Memory B cell (primary cell): Measurements from ENCODE around the gene HOXB6.

ENCODE experiments used
- ATAC-seq: fragments of 150-1000 bp; cut with Tn5 transposase; 2 replicates; pipeline ENCODE4 v1.10.0; 2021; ENCODE audit warnings: low read depth, mild to moderate bottlenecking, moderate library complexity
- DNase-seq, 2 donors: peaks; one replicate each; pipeline ENCODE4 v3.0.0; 2022; ENCODE audit warnings: low spot score in 2 of 2
- H3K27ac Mint-ChIP-seq: one replicate; pipeline ENCODE4 v1.8.0; 2022; ENCODE audit warnings: mild to moderate bottlenecking, moderate library complexity, mixed read lengths
- H3K27me3 Mint-ChIP-seq: one replicate; pipeline ENCODE4 v1.8.0; 2022; ENCODE audit warnings: mixed read lengths
- H3K36me3 Mint-ChIP-seq: one replicate; pipeline ENCODE4 v1.8.0; 2022; ENCODE audit warnings: mild to moderate bottlenecking, mixed read lengths
- H3K4me1 Mint-ChIP-seq: one replicate; pipeline ENCODE4 v1.8.0; 2022; ENCODE audit warnings: mixed read lengths
- H3K4me3 Mint-ChIP-seq: one replicate; pipeline ENCODE4 v1.8.0; 2022; ENCODE audit warnings: mild to moderate bottlenecking, moderate library complexity, mixed read lengths
- H3K9me3 Mint-ChIP-seq: one replicate; pipeline ENCODE4 v1.8.0; 2022; ENCODE audit warnings: mixed read lengths

The HOXB6 gene

DNA sequence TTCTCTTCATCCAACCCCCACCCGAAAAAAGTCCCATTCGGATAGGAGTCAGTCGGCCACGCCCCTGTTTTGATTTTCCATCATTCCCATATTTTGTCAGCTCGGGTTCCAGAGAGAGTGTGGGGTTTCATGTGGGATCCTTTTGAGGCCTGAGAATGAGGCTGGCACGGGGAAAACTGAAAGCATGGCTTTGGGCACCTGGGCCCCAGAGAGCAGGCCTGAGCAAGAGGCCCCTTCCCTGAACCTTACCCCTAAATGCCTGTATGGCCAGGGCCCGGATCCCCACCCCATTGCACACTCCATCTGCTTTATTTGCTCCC lies 22.1 kb downstream of the HOXB6 start:
- peaks cover 20% of the 10 kb centered on the region for H3K4me1 Mint-ChIP-seq
- peaks cover 2% of the 10 kb centered on the region for H3K36me3 Mint-ChIP-seq
- peaks cover 48% of the 10 kb centered on the region for H3K27me3 Mint-ChIP-seq
- no peak overlapping the region for H3K4me3 Mint-ChIP-seq
- ATAC-seq (no peak), DNase-seq (no peak)
- no peaks in the 10 kb centered on the region for H3K9me3 Mint-ChIP-seq
- peak overlapping the region; percentile 31 for H3K27ac Mint-ChIP-seq

DNA sequence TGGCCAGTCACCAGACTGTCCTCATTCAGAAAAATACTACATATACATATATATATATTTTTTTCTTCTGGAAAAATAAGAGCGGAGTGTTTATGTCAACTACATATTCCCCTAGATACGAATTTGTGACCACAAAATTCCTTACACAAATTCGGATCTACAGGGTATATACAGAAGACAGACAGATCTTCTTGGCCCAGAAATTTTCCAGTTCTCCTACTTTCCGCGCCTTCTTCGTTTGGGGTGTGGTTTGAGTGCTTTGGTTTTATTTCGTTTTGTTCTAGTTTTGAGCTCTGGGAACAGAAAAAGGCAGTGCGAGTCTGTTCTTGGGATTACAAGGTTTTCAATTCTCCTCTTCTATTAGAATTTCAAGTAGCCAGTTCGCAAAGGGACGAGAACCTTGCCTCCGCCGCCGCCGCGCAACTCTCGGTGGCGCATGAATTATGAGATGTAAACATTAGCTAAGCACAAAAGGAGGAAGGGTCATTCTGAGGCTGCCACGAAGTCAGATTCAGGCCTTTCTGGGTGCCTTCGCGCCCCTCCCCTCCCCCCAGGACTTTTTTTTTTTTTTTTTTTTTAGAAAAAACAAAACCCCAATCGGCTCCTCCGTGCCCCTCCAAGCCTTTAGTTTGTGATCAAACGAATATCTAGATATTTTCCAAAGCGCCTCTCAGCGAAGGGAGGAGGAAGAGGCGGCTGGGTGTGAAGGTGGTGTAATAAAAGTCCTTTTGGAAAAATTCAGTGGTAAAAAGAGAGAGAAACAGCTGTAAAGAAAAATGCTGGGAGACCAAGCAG lies 24.8 kb downstream of the HOXB6 start:
- Mint-ChIP-seq H3K4me1 (peaks cover 12% of the 10 kb centered on the region), H3K27ac (no peak overlapping the region), H3K4me3 (no peak overlapping the region), H3K9me3 (no peaks in the 10 kb centered on the region), H3K36me3 (peaks cover 2% of the 10 kb centered on the region), H3K27me3 (peaks cover 36% of the 10 kb centered on the region)
- ATAC-seq, result no peak
- no peak for DNase-seq

DNA sequence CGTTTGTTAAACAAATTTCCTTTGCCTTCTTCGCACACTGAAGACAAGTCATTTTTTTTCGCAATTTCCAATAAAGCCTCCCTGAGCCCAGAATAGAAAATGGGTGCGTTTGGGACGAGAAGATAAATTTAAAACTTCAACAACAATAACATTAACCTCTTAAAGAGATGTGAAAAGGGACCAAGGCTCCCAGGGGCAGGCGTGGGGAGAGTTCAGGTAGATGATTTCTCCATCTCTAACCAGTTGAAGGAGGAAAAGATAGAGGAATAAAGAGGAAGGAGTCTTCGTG lies 25.4 kb downstream of the HOXB6 start:
- no peak for DNase-seq
- Mint-ChIP-seq H3K4me3 (peak overlapping the region; percentile 88), H3K27me3 (peaks cover 33% of the 10 kb centered on the region), H3K36me3 (peaks cover 2% of the 10 kb centered on the region), H3K4me1 (peaks cover 10% of the 10 kb centered on the region), H3K27ac (peak overlapping the region; percentile 82), H3K9me3 (no peaks in the 10 kb centered on the region)
- ATAC-seq, result no peak

DNA sequence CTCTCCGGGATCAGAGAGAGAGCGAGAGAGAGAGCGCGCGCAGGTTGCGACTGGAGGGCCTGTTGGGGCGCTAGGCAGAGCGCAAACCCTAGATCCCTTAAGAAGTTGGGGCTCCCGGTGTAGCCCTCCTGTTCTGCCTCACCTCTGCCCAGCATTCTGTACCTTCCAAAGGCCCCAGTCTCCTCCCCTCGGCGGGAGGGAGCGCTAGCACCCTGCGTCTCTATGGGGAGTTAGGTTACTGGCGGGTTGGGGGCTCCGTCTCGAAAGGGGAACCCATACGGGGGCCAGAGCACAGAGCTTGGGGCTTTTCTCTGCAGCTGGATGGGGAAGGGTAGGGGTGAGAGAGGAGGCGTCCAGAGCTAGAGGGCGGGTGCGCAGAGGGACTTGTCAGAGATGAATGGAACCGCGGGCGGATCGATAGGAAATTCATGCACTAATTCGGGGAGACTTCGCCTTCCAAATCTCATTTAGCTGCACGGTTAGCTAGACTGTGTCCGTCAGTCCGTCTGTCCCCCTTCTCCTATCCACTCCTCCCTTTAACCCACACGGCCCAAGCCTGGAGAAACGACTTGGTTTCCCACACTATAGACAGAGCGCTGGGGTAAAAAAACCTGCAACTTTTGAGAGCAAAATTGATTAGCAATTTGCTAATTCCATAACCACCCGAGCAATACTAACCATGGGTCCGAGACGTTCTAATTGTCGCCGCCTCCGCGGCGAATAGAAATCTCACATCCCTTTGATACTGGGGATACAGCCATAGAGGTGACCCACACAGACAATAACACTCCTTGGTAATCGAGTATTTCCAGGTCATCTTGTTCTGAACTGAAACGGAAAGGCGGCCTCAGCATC lies 25.9 kb downstream of the HOXB6 start:
- DNase-seq (peak in 1 of 2 donors; percentile 58), ATAC-seq (peak; percentile 53)
- Mint-ChIP-seq H3K4me3 (peak overlapping the region; percentile 88), H3K36me3 (peaks cover 2% of the 10 kb centered on the region), H3K4me1 (peaks cover 10% of the 10 kb centered on the region), H3K9me3 (no peaks in the 10 kb centered on the region), H3K27ac (peak overlapping the region; percentile 82), H3K27me3 (peaks cover 28% of the 10 kb centered on the region)

DNA sequence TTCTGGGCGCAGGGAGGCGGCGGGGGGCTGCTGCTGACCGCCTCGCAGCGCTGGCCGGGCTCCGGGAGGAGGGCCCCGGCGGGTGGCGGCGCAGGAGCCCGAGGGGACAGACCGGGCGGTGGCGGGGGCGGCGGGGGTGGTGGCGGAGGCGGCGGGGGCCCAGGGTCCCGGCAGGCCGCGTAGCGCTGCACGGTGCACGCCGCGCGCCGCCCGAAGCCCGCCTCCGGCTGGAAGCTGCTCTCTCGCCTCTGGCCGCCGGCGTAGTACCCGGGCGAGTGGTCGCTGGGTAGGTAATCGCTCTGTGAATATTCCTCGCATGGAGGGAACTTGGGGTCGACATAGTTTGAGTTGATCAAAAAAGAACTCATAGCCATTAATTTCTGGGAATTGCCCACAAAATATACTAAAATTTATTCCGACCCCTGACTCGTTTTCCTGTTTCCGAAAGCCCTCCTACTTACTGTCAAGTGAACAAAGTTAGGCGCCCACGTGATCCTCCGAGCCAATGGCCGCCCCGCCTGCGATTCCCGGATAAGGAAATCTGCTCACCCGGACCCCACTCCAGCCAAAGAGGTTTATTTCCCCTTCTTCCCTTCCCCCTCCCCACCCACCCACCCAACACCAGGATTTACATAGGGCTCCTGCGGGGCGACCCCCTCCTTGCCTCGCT lies 26.7 kb downstream of the HOXB6 start, which contains the start of gene HOXB4:
Gene HOXB4 (minus strand): TSS at position 405 of the 670 bp plus-strand sequence. CDS start 31 bp downstream, at position 374.
- ATAC-seq, result peak; percentile 63
- Mint-ChIP-seq H3K4me3 (peak within 1 kb of the TSS; percentile 88), H3K27ac (peak within 1 kb of the TSS; percentile 82), H3K4me1 (peaks cover 10% of the 10 kb centered on the region), H3K36me3 (peaks cover 2% of the 10 kb centered on the region), H3K27me3 (peaks cover 25% of the 10 kb centered on the region), H3K9me3 (no peaks in the 10 kb centered on the region)
- DNase-seq, result no peak

DNA sequence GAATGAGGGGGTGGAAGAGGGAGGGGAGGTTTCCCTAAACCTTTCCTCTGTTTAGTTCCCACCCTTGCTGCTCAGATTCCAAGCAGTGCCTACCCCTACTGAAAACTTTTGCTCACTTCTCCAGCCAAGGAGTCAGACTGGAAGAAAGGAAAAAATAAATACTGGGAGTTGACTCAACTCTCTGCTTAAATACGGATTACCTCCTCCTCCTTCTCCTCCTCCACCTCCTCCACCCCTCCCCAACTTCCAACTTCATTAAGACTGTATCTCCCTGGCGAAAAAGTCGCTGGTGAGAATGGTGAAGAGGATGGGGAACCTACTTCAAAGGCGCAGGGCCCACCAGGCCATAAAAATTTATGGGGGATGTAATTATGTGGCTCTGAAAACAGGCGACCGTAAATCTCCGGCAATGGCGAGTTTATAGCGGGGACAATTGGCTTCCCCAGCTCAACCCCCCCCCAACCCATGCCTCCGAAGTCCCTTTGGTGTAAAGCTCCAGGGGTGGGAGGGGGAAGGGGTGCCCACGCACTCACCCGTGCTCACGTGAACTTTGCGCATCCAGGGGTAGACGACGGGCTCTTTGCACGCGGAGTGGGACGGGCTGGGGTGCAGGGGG lies 27.3 kb downstream of the HOXB6 start:
- H3K27me3 Mint-ChIP-seq, result peaks cover 20% of the 10 kb centered on the region
- ATAC-seq (no peak), DNase-seq (no peak)
- H3K9me3 Mint-ChIP-seq, result no peaks in the 10 kb centered on the region
- H3K4me3 Mint-ChIP-seq, result peak overlapping the region; percentile 71
- peaks cover 10% of the 10 kb centered on the region for H3K4me1 Mint-ChIP-seq
- H3K27ac Mint-ChIP-seq, result peak overlapping the region; percentile 38
- H3K36me3 Mint-ChIP-seq, result peaks cover 2% of the 10 kb centered on the region

DNA sequence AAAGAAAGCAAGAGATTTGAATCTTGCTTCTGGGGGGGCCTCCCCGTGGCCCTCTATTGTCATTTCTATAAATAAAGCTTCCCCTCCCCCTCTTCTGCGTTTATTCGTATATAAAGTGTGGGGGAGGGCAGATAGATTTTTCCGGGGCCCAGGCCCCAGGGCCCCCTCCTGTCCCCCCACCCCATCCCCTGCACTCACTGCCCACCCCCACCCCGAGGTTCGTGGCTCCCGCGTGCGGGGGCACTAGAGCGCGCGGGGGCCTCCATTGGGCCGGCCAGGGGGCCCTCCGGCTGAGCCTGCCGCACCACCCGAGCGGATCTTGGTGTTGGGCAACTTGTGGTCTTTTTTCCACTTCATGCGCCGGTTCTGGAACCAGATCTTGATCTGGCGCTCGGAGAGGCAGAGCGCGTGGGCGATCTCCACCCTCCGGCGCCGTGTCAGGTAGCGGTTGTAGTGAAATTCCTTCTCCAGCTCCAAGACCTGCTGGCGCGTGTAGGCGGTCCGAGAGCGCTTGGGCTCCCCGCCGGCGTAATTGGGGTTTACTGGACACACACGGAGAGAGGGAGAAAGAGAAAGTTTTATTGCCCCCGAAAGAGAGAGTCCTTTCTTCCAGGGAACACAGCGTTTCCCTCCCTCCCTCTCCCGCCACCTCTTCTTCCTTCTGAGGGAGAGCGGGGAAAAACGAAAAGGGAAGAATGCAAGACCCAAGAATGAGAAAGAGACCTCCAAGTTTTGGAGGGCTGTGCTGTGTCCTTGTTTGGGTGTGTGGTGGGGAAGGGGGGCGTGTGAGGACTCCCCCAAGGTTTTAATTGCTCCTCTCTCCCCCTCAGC lies 28.1 kb downstream of the HOXB6 start:
- H3K36me3 Mint-ChIP-seq, result peaks cover 2% of the 10 kb centered on the region
- H3K9me3 Mint-ChIP-seq, result no peaks in the 10 kb centered on the region
- peaks cover 18% of the 10 kb centered on the region for H3K27me3 Mint-ChIP-seq
- DNase-seq (no peak), ATAC-seq (no peak)
- H3K27ac Mint-ChIP-seq, result no peak overlapping the region
- H3K4me3 Mint-ChIP-seq, result peak overlapping the region; percentile 41
- peaks cover 10% of the 10 kb centered on the region for H3K4me1 Mint-ChIP-seq

DNA sequence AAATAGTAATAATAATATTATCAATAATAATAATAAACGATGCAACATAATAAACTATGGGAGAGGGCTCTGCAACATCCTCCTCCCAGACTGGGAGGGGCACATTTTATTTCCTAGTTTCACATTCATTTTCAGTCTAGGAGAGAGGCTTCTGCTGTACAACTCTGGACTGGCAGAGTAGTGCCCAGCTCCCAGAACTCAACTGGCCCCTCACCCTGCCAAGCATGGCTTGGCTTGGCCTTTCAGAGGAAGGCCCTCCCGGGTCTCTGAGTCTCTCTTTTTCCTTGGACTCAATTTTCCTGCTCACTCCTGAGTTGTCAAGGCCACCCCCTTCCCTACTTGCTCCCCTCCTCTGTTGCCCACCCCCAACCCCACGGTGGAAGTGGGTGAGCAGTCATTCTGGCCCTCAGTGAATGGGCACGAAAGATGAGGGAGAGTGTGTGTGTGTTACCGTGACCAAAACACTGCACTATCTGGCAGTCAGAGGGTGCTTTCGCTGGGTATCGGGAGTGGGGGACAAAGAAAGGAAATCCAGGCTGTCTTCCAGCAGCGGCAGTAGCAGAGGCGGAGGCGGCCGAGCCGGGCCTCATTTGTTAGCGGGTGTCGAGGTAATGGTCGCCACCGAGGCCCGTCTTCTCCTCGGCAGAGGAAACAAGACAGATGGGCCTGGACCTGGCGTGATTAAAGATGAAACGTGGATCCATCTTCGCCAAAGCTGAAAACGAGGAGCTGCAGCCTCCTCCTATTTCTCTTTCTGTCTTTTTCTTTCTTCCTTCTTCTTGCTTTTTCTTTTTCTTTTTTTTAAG lies 28.9 kb downstream of the HOXB6 start:
- DNase-seq, result no peak
- H3K9me3 Mint-ChIP-seq, result no peaks in the 10 kb centered on the region
- H3K4me1 Mint-ChIP-seq, result peaks cover 10% of the 10 kb centered on the region
- no peak overlapping the region for H3K27ac Mint-ChIP-seq
- H3K4me3 Mint-ChIP-seq, result no peak overlapping the region
- ATAC-seq, result peak; percentile 37
- peaks cover 17% of the 10 kb centered on the region for H3K27me3 Mint-ChIP-seq
- H3K36me3 Mint-ChIP-seq, result peaks cover 2% of the 10 kb centered on the region

DNA sequence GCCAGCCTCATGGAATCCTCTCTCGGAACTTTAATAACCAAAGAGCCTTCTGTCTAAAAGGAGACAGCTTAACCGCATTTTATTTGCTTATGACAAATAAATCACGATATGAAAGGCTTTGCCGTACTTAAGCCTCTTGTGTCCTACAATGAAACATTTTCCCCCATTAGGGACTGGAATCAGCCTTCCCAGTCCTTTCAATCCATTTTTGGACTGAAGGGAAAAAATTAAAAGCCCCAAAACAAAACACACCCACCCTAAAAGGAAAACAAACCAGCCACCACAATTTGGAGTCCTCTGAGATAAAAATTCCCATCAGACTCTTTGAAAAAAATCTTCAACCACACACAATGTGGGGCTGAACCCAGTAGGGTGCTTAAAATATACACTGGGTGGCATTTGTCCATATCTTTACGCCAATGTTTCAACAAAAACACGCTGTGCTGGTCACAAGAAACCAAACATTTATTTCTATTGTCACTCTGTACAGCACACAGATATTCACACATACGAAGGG lies 29.7 kb downstream of the HOXB6 start:
- no peak overlapping the region for H3K27ac Mint-ChIP-seq
- peaks cover 10% of the 10 kb centered on the region for H3K4me1 Mint-ChIP-seq
- no peaks in the 10 kb centered on the region for H3K9me3 Mint-ChIP-seq
- peaks cover 17% of the 10 kb centered on the region for H3K27me3 Mint-ChIP-seq
- DNase-seq (no peak), ATAC-seq (no peak)
- peaks cover 2% of the 10 kb centered on the region for H3K36me3 Mint-ChIP-seq
- H3K4me3 Mint-ChIP-seq, result no peak overlapping the region

DNA sequence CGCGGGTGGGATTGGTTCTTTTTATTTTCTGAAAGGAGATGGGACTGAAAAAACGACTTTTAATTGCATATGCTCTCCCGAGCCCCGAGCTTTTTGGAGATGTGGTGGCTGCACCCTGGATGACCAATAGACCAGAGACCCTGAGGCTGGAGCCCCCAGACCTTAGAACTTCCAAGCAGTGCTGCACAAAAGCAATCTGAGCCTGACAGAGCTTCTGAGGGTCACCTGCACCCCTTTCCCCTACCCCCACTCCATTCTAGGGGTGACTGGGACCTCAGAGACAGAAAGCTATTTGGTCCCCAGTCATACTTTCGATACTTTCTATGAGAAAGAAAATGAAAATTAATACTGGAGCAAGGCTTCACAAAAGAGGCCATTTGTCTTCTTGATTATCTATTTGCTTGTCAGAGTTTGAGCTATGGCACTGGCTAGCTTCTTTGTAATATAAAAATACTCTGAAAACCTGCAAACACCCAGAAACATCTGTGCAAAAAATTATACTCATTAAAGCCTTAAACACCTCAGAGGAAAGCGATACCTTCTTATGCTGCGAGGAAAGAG lies 30.2 kb downstream of the HOXB6 start:
- Mint-ChIP-seq H3K9me3 (no peaks in the 10 kb centered on the region), H3K27me3 (peaks cover 14% of the 10 kb centered on the region), H3K4me1 (peaks cover 10% of the 10 kb centered on the region), H3K36me3 (peaks cover 2% of the 10 kb centered on the region), H3K27ac (no peak overlapping the region), H3K4me3 (no peak overlapping the region)
- no peak for ATAC-seq
- DNase-seq, result no peak

DNA sequence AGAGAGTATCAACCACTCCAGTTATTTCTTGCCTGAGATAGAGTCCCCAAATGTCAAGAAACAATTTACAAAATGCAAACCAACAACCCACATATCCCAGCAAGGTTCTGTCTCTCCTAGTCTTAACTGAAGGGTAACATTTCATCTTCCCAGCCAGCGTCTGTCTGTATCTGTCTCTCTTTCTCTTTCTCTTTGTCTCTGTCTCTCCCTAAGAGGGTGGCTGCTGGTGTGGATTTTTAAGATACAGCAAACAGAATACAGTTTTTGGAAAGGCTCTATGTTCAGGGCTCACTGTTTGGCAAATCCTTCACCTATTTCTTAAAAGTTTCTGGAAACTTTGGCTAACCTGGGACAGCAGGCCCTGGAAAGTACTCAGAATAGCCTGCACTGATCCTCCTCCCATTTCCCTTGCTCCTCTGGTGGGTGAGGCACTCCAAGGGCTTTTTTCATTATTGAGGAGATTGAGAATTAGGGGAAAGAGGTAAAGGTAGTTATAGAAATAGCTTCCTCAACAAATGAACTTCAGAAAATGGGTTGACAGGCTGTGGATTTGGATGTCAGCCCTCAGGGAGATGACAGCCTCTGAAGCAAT lies 32.9 kb downstream of the HOXB6 start:
- H3K27ac Mint-ChIP-seq, result no peak overlapping the region
- H3K9me3 Mint-ChIP-seq, result no peaks in the 10 kb centered on the region
- H3K27me3 Mint-ChIP-seq, result peaks cover 8% of the 10 kb centered on the region
- no peak for ATAC-seq
- no peaks in the 10 kb centered on the region for H3K36me3 Mint-ChIP-seq
- H3K4me3 Mint-ChIP-seq, result no peak overlapping the region
- H3K4me1 Mint-ChIP-seq, result peaks cover 5% of the 10 kb centered on the region
- DNase-seq, result no peak
